Adrenal gland (tissue), 5 donors: Measurements from ENCODE around the gene CRYGA.
"Not testable (repeated sequence)": the region's sequence is repeated elsewhere in the genome, so short reads cannot be mapped to it uniquely, and the experiment has no call there.

Experiments used
- CTCF ChIP-seq, 6 experiments: fragments of 450-650 bp in 4 of 6; fragments of 200-600 bp in 2 of 6; sonication (generic) in 1 of 6; IDR thresholded peaks; 1 replicate in 5 of 6; 2 replicates in 1 of 6; pipeline versions ENCODE4 v1.5.1 to v1.8.0; 2016 to 2021; ENCODE audit warnings: antibody characterized with exemption in 6 of 6, mild to moderate bottlenecking in 2 of 6, moderate library complexity in 1 of 6
- POLR2A ChIP-seq, 2 donors: fragments of 450-650 bp; IDR thresholded peaks; one replicate each; pipeline ENCODE4 v1.6.1; 2017; ENCODE audit warnings: antibody characterized with exemption in 2 of 2, mild to moderate bottlenecking in 2 of 2, moderate library complexity in 1 of 2
- donor health status: DM: no; HTN: no; CAD: no.

DNA sequence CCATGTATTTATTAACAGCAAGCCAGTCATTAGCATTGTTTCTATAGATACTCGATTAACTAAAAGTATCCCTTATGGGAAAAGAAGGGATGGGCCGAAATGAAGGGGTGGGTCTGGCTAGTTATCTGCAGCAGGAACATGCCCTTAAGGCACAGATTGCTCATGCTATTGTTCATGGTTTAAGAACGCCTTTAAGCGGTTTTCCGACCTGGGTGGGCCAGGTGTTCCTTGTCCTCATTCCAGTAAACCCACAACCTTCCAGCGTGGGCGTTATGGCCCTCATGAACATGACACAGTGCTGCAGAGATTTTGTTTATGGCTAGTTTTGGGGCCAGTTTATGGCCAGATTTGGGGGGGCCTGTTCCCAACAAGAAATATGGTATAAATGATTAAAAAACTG, 25.1 kb downstream of the CRYGA start:
- TF ChIP-seq POLR2A, CTCF (IDR thresholded peaks at IDR 0.05): not testable (repeated sequence)
